Stomach smooth muscle (tissue), 2 donors: ENCODE data around the gene UFC1.

Experiments
- H3K27ac ChIP-seq: one replicate; pipeline ENCODE4 v1.7.0; 2013; ENCODE audit warnings: mild to moderate bottlenecking, low read length, inconsistent platforms
- H3K27me3 ChIP-seq, 2 donors: one replicate each; pipeline ENCODE4 v1.7.0; 2013; ENCODE audit warnings: low read length in 2 of 2; ENCODE audit not compliant: insufficient read depth in 2 of 2, control insufficient read depth in 1 of 2
- H3K36me3 ChIP-seq, 2 donors: one replicate each; pipeline ENCODE4 v1.7.0; 2013; ENCODE audit warnings: low read length in 2 of 2; ENCODE audit not compliant: control insufficient read depth in 2 of 2, insufficient read depth in 2 of 2
- H3K4me1 ChIP-seq: one replicate; pipeline ENCODE4 v1.7.0; 2013; ENCODE audit warnings: low read length; ENCODE audit not compliant: control insufficient read depth, insufficient read depth
- H3K4me3 ChIP-seq, 2 donors: one replicate each; pipeline ENCODE4 v1.7.0; 2013; ENCODE audit warnings: low read length in 2 of 2
- H3K9ac ChIP-seq, 2 donors: one replicate each; pipeline ENCODE4 v1.7.0; 2013; ENCODE audit warnings: low read length in 2 of 2, mild to moderate bottlenecking in 1 of 2
- H3K9me3 ChIP-seq, 2 donors: one replicate each; pipeline ENCODE4 v1.7.0; 2013; ENCODE audit warnings: low read length in 2 of 2; ENCODE audit not compliant: control insufficient read depth in 2 of 2
- donor health status: healthy.
- donor health status: Pancreatic carcinoma.

The UFC1 gene

DNA sequence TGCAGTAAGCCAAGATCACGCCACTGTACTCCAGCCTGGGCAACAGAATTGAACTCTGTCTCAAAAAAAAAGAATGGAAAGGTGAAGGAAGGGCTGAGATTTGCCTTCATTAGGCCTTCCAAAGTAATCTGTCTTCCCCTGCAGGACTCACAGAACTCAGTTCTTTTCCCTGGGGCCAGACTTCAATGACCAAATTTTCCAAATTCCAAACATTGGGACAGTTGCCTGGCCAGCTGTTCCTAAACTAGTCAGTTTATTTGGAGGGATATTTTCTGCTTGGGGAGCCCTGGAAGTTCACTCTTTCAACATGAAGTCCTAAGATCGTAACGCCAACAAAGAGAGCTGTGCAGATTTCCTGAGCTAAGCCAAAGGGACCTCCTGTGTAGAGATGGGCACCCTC is 15.9 kb upstream of the UFC1 start:
- Histone ChIP-seq H3K4me3 (no peak overlapping the region), H3K9ac (no peak overlapping the region), H3K9me3 (no peaks in the 10 kb centered on the region), H3K27me3 (no peaks in the 10 kb centered on the region), H3K36me3 (no peaks in the 10 kb centered on the region), H3K27ac (no peak overlapping the region), H3K4me1 (peaks cover 11% of the 10 kb centered on the region)

DNA sequence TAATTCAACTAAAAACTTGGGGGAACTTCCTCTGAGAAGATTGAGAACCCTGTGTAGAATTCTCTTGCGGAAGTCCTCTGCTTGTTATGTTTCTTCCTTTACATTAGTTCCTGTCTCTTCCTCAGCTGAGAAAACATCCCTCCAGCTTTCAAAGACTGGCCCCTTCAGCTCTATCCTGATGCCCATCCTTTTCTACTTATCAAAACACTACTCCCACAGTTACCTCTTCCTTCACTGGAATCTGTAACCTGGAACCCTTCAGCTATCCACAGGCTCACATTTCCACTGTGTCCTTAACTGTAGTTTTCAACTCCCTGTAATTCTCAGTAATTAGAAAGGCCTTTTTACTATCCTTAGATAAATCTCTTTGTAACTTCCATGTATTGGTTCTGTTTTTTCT is 15.3 kb upstream of the UFC1 start:
- Histone ChIP-seq H3K9me3 (no peaks in the 10 kb centered on the region), H3K27ac (no peak overlapping the region), H3K9ac (no peak overlapping the region), H3K4me3 (no peak overlapping the region), H3K36me3 (no peaks in the 10 kb centered on the region), H3K4me1 (peaks cover 9% of the 10 kb centered on the region), H3K27me3 (no peaks in the 10 kb centered on the region)

DNA sequence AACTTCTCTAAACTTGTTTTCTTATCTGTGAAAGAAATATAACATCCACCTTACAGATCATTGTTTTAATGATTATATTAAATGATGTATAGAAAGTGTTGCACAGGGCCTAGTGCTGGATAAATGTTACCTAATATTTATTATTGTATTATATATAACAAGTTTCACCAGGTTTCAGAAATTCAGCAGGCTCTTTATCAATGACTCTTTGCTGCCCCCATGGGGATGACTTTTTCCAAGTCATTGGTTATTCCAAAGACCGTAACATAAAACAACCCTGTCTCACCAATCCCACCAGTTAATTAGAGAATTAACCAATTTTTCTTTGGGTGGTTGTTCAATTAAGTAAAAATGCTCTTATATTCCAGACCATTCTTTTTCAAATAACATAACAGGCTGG is 14.0 kb upstream of the UFC1 start:
- H3K27me3 ChIP-seq: no peaks in the 10 kb centered on the region
- no peak overlapping the region for H3K9ac ChIP-seq
- no peak overlapping the region for H3K4me3 ChIP-seq
- H3K4me1 ChIP-seq: peaks cover 3% of the 10 kb centered on the region
- H3K27ac ChIP-seq: no peak overlapping the region
- no peaks in the 10 kb centered on the region for H3K36me3 ChIP-seq
- no peaks in the 10 kb centered on the region for H3K9me3 ChIP-seq

DNA sequence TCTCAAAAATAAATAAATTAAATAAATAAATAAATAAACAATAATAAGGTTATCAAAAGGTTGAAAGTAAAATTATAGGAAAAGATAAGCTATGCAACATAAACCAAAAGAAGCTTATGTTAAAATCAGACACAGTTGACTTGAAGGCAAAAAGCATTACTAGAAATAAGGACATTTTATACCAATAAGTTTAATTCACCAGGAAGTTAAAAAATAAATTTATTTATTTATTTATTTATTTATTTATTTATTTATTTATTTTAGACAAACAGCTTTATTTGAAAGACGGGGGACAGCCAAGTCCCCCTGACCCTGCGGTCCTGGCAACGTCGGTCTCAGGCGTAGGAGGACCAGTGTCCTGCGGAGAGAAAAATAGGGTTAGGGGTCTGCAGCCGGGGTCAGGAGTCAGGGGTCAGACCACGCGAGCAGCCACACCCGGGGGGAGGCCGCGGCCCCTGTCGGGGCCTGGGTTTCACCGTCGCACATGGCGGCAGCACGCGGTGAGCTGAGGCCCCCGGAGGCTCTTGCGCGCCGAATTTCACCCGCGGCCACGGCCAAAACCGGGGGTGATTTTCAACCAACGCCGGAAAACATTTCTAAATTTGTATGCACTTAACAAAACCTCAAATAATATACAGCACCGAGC is 12.9 kb upstream of the UFC1 start:
- Histone ChIP-seq H3K9me3 (no peaks in the 10 kb centered on the region), H3K4me1 (peaks cover 3% of the 10 kb centered on the region), H3K36me3 (no peaks in the 10 kb centered on the region), H3K27ac (no peak overlapping the region), H3K4me3 (no peak overlapping the region), H3K27me3 (no peaks in the 10 kb centered on the region), H3K9ac (no peak overlapping the region)

DNA sequence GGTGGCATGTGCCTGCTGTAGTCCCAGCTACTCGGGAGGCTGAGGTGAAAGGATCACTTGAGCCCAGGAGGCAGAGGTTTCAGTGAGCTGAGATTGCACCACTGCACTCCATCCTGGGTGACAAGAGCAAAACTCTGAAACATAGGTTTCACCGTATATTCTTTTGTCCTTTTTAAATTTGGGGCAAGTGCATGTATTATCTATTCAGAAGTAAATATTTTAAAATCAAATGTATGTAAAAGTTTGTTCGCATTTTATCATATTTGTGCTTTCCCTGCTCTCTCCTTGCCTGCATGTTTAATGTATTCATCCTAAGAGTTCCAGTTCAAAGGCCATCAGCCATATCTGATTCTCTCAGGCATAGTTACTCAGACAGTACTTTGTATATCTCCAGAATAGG is 7.9 kb upstream of the UFC1 start:
- Histone ChIP-seq H3K36me3 (no peaks in the 10 kb centered on the region), H3K27me3 (no peaks in the 10 kb centered on the region), H3K4me3 (no peak overlapping the region), H3K27ac (no peak overlapping the region), H3K4me1 (no peaks in the 10 kb centered on the region), H3K9me3 (no peaks in the 10 kb centered on the region), H3K9ac (no peak overlapping the region)

DNA sequence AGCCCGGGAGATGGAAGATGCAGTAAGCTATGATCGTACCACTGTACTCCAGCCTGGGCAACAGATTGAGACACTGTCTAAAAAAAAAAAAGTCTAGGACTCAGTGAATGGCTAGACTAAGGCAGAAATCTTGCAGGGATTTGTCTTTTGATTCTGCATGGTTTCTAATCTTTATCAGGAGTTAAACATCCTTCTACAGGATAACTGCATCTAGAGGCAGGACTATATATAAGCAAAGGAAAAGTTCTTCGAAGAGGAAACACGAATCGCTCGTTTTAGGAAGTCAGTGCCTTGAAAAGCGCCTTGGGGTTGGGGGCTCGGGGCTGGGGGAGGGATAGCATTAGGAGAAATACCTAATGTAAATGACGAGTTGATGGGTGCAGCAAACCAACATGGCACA is 602 bp upstream of the UFC1 start:
- peaks cover 9 to 10% of the 10 kb centered on the region in 2 donors for H3K36me3 ChIP-seq
- peak overlapping the region; percentile 56 to 100 for H3K4me3 ChIP-seq
- H3K27ac ChIP-seq: peak overlapping the region; percentile 95
- no peaks in the 10 kb centered on the region for H3K27me3 ChIP-seq
- H3K9ac ChIP-seq: peak overlapping the region in 1 of 2 donors; percentile 97
- peaks cover 3% of the 10 kb centered on the region for H3K4me1 ChIP-seq
- no peaks in the 10 kb centered on the region for H3K9me3 ChIP-seq

DNA sequence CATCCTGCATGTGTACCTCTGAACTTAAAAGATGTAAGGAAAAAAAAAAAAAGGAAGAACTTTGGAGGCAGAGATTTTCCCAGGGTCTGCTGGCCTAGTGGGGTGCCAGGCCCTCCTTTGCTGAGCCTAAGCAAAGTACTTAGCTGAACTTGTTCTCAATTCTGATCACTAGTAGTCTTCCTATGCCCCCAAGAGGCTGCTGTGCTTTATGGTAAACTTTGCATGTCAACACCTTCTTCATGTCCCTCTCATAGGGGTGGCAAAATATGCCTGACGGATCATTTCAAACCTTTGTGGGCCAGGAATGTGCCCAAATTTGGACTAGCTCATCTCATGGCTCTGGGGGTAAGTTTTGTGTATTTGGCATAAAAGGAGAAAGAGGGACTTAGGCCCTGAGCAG is 4.1 kb downstream of the UFC1 start:
- Histone ChIP-seq H3K4me3 (no peak overlapping the region), H3K4me1 (peaks cover 34% of the 10 kb centered on the region), H3K9me3 (no peaks in the 10 kb centered on the region), H3K27me3 (no peaks in the 10 kb centered on the region), H3K27ac (no peak overlapping the region), H3K9ac (no peak overlapping the region), H3K36me3 (peaks cover 9 to 25% of the 10 kb centered on the region in 2 donors)

DNA sequence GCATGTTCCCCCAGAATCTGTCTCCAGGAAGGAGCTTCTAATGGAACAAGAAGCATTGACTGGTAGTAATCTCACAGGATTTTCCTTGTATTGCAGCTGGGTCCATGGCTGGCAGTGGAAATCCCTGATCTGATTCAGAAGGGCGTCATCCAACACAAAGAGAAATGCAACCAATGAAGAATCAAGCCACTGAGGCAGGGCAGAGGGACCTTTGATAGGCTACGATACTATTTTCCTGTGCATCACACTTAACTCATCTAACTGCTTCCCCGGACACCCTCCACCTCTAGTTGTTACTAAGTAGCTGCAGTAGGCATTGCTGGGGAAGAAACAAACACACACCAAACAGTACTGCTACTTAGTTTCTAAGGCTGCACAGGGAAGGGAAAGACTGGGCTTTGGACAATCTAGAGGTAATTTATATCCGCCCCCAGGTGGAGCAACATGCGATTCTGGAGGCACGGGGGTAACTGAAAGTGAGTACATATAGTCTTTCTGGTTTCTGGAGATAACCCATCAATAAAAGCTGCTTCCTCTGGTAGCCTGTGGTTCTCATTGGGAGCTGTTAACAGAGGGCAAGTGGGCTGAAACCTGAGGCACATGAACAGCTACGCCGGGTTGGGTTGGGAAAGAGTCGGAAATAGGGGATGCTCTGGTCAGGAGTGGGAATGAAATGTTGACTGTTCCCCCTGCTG is 4.7 kb downstream of the UFC1 start:
- H3K27ac ChIP-seq: peak overlapping the region; percentile 83
- H3K9me3 ChIP-seq: no peaks in the 10 kb centered on the region
- peak overlapping the region; percentile 78 to 89 for H3K9ac ChIP-seq
- peaks cover 34% of the 10 kb centered on the region for H3K4me1 ChIP-seq
- H3K36me3 ChIP-seq: peaks cover 9 to 31% of the 10 kb centered on the region in 2 donors
- H3K4me3 ChIP-seq: peak overlapping the region in 1 of 2 donors; percentile 90
- H3K27me3 ChIP-seq: no peaks in the 10 kb centered on the region

DNA sequence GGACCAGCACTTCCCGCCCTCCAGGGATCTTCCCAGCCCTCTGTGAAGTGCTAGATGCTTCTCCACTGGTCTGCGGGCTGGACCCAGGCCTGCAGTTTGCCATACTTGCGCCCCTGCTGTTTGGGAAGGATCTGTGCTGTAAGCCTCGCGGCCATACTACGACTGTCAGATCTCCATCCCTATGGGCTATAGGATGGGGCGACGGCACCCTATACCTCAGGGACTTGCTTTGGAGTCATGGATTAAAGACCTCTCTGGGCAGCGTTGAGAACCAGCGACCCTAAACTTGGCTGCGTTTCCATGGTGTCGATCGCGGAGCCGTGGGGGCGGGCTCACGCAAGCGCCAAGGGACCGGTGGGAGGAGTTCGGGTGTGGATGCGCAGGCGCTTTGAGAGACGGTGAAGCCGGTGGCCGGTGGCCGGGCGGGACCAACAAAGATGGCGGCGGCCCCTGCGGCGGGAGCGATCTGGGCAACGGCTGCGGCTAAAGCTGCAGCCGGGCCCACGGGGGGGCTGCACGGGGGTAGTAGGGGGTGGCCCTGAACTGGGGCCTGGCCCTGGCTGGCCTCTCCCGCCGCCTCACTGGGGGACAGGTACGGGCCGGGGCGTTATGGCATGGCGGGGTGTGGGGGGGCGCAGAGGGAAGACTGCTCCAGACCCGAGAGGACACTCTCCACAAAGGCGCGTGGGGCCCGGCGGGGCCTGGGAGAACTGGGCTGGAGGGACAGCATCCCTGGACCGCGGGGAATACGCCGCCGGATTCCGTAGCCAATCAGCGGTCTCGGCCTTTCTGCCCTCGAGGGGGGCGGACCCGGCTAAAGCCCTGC is 5.5 kb downstream of the UFC1 start, which contains the start of gene USP21:
TSS of gene USP21 (plus strand) at position 414 of the 826 bp plus-strand sequence. CDS start 1,141 bp downstream, outside the sequence.
- Histone ChIP-seq H3K27me3 (no peaks in the 10 kb centered on the region), H3K4me3 (peak within 1 kb of the TSS; percentile 90 to 97), H3K36me3 (peaks cover 9 to 38% of the 10 kb centered on the region in 2 donors), H3K9ac (peak within 1 kb of the TSS; percentile 87 to 89), H3K27ac (peak within 1 kb of the TSS; percentile 83), H3K9me3 (no peaks in the 10 kb centered on the region), H3K4me1 (peaks cover 34% of the 10 kb centered on the region)

DNA sequence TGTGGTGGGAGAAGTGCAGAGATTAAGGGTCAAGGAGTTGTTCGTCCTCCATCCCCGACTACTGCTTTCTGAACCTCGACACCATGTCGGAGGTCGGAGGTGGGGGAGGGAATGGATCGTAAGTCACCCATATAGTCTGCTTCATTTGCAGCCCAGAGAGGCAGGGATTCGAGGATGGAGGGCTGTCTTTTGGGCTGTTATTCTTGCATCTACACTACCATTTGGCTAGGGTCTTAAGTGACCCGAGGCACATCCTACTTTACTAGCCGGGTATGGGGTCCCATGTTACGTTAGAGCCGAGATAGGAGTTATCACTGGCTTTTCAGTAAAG is 6.1 kb downstream of the UFC1 start:
- peak overlapping the region; percentile 83 for H3K27ac ChIP-seq
- no peaks in the 10 kb centered on the region for H3K27me3 ChIP-seq
- peak overlapping the region; percentile 90 to 97 for H3K4me3 ChIP-seq
- peaks cover 9 to 40% of the 10 kb centered on the region in 2 donors for H3K36me3 ChIP-seq
- H3K9ac ChIP-seq: peak overlapping the region; percentile 87 to 89
- peaks cover 32% of the 10 kb centered on the region for H3K4me1 ChIP-seq
- no peaks in the 10 kb centered on the region for H3K9me3 ChIP-seq
